HEK293 (cell line): ENCODE results near the gene ENAM.

Source experiments
- CTCF ChIA-PET: fragments of 350-600 bp; formaldehyde crosslinking; extraction: SDS; loops from one replicate; lab custom pipeline; 2021; ENCODE audit warnings: antibody characterized with exemption; lab: Yijun Ruan, JAX
- POLR2A ChIA-PET: fragments of 300-600 bp; formaldehyde crosslinking; extraction: SDS; loops from one replicate; lab custom pipeline; 2020; ENCODE audit warnings: antibody characterized with exemption, inconsistent platforms; lab: Yijun Ruan, JAX
- H3K27ac ChIP-seq: fragments of 200-500 bp; sonication (Bioruptor generic); 2 replicates; pipeline ENCODE4 v1.5.1; 2014; ENCODE audit warnings: low read depth, low read length, control low read depth, inconsistent platforms; ENCODE audit errors: extremely low read depth
- H3K36me3 ChIP-seq, 2 experiments: fragments of 200-500 bp in 1 of 2; sonication (Bioruptor generic) in 1 of 2; 1 replicate in 1 of 2; 2 replicates in 1 of 2; pipeline ENCODE4 v1.5.1; 2014 to 2017; ENCODE audit warnings: inconsistent platforms in 2 of 2, low read length in 2 of 2; ENCODE audit not compliant: control insufficient read depth in 2 of 2, insufficient read depth in 1 of 2
- H3K4me1 ChIP-seq: fragments of 200-500 bp; sonication (Bioruptor generic); 2 replicates; pipeline ENCODE4 v1.5.1; 2014; ENCODE audit warnings: mild to moderate bottlenecking, low read length, inconsistent platforms; ENCODE audit not compliant: control insufficient read depth, insufficient read depth
- H3K4me3 ChIP-seq: 2 replicates; pipeline ENCODE4 v1.5.1; 2011; ENCODE audit warnings: low read depth, mild to moderate bottlenecking, control low read depth, low read length, moderate library complexity
- H3K9me3 ChIP-seq: fragments of 200-500 bp; sonication (Bioruptor generic); 2 replicates; pipeline ENCODE4 v1.5.1; 2014; ENCODE audit warnings: low read depth, low read length, inconsistent platforms; ENCODE audit not compliant: control insufficient read depth, insufficient read depth
- AEBP2 ChIP-seq: fragments of 450-650 bp; formaldehyde crosslinking; IDR thresholded peaks from 2 replicates; pipeline ENCODE4 v1.5.1; 2016; ENCODE audit warnings: missing biosample characterization, missing genetic modification characterization, borderline replicate concordance
- FEZF1 ChIP-seq: fragments of 450-650 bp; formaldehyde crosslinking; IDR thresholded peaks from 2 replicates; pipeline ENCODE4 v1.5.1; 2016; ENCODE audit warnings: missing biosample characterization, missing genetic modification characterization
- HOXD13 ChIP-seq: sonication (generic); formaldehyde crosslinking; IDR thresholded peaks from 2 replicates; pipeline ENCODE4 v1.8.0; 2022; ENCODE audit warnings: missing genetic modification reagents, borderline replicate concordance
- KLF9 ChIP-seq: fragments of 450-650 bp; formaldehyde crosslinking; IDR thresholded peaks from 2 replicates; pipeline ENCODE4 v1.5.1; 2016; ENCODE audit warnings: missing biosample characterization, missing genetic modification characterization, low read depth
- OVOL3 ChIP-seq: fragments of 450-650 bp; formaldehyde crosslinking; IDR thresholded peaks from 2 replicates; pipeline ENCODE4 v1.5.1; 2016; ENCODE audit warnings: missing biosample characterization, missing genetic modification characterization
- PRDM6 ChIP-seq: fragments of 450-650 bp; formaldehyde crosslinking; IDR thresholded peaks from 2 replicates; pipeline ENCODE4 v1.5.1; 2017; ENCODE audit warnings: missing biosample characterization, missing genetic modification characterization
- SCRT1 ChIP-seq: fragments of 450-650 bp; formaldehyde crosslinking; IDR thresholded peaks from 2 replicates; pipeline ENCODE4 v1.5.1; 2016; ENCODE audit warnings: missing biosample characterization, missing genetic modification characterization, borderline replicate concordance
- SETDB1 ChIP-seq: IDR thresholded peaks from one replicate; pipeline ENCODE4 v1.6.1; 2017; ENCODE audit warnings: mild to moderate bottlenecking, low read length, moderate library complexity, mixed read lengths; ENCODE audit not compliant: insufficient read length
- SP7 ChIP-seq: fragments of 450-650 bp; formaldehyde crosslinking; IDR thresholded peaks from 2 replicates; pipeline ENCODE4 v1.5.1; 2016; ENCODE audit warnings: missing biosample characterization, missing genetic modification characterization
- YY2 ChIP-seq: fragments of 450-650 bp; formaldehyde crosslinking; IDR thresholded peaks from 2 replicates; pipeline ENCODE4 v1.5.1; 2016; ENCODE audit warnings: missing biosample characterization, missing genetic modification characterization
- ZNF132 ChIP-seq: fragments of 450-650 bp; formaldehyde crosslinking; IDR thresholded peaks from 2 replicates; pipeline ENCODE4 v1.5.1; 2017; ENCODE audit warnings: missing biosample characterization, missing genetic modification characterization, borderline replicate concordance
- ZNF2 ChIP-seq: fragments of 450-650 bp; formaldehyde crosslinking; IDR thresholded peaks from 2 replicates; pipeline ENCODE4 v1.5.1; 2016; ENCODE audit warnings: missing biosample characterization, missing genetic modification characterization
- ZNF239 ChIP-seq: fragments of 450-650 bp; formaldehyde crosslinking; IDR thresholded peaks from 2 replicates; pipeline ENCODE4 v1.5.1; 2016; ENCODE audit warnings: missing biosample characterization, missing genetic modification characterization
- ZNF311 ChIP-seq: fragments of 450-650 bp; formaldehyde crosslinking; IDR thresholded peaks from 2 replicates; pipeline ENCODE4 v1.5.1; 2017; ENCODE audit warnings: missing biosample characterization, missing genetic modification characterization, borderline replicate concordance
- ZNF391 ChIP-seq: fragments of 450-650 bp; formaldehyde crosslinking; IDR thresholded peaks from 2 replicates; pipeline ENCODE4 v1.5.1; 2016; ENCODE audit warnings: low read depth, missing biosample characterization, missing genetic modification characterization, borderline replicate concordance
- ZNF449 ChIP-seq: fragments of 450-650 bp; formaldehyde crosslinking; IDR thresholded peaks from 2 replicates; pipeline ENCODE4 v1.5.1; 2017; ENCODE audit warnings: missing biosample characterization, mild to moderate bottlenecking, missing genetic modification characterization, moderate library complexity
- ZNF555 ChIP-seq: fragments of 450-650 bp; formaldehyde crosslinking; conservative IDR thresholded peaks from 2 replicates; pipeline ENCODE4 v1.5.1; 2017; ENCODE audit warnings: missing biosample characterization, mild to moderate bottlenecking, missing genetic modification characterization, inconsistent platforms
- ZNF785 ChIP-seq: fragments of 450-650 bp; formaldehyde crosslinking; IDR thresholded peaks from 2 replicates; pipeline ENCODE4 v1.5.1; 2016; ENCODE audit warnings: missing biosample characterization, missing genetic modification characterization
- ZNF792 ChIP-seq: fragments of 450-650 bp; formaldehyde crosslinking; IDR thresholded peaks from 2 replicates; pipeline ENCODE4 v1.5.1; 2016; ENCODE audit warnings: missing biosample characterization, missing genetic modification characterization
- ZSCAN23 ChIP-seq: fragments of 450-650 bp; formaldehyde crosslinking; IDR thresholded peaks from 2 replicates; pipeline ENCODE4 v1.5.1; 2016; ENCODE audit warnings: missing biosample characterization, missing genetic modification characterization
- ZSCAN30 ChIP-seq: fragments of 450-650 bp; IDR thresholded peaks from 2 replicates; pipeline ENCODE4 v1.5.1; 2018; ENCODE audit warnings: missing biosample characterization, mild to moderate bottlenecking, missing genetic modification characterization, moderate library complexity

Gene ENAM

GRCh38 chr4:70624226-70624793, 4.2 kb upstream of the ENAM start:
- Histone ChIP-seq H3K27ac (no peak overlapping the region), H3K36me3 (no peaks in the 10 kb centered on the region), H3K9me3 (no peaks in the 10 kb centered on the region), H3K4me3 (no peak overlapping the region)
- POLR2A ChIA-PET = no interaction called here
- CTCF ChIA-PET = interaction anchor here (0.7 kb wide), 1 partner anchor 22 kb away, joined by 5 read pairs; no protein-coding TSS in a partner anchor
- TF ChIP-seq AEBP2 = no peak
- 0 out of 2 replicates have a peak, but pooled peaks have one; percentile 11 for TF ChIP-seq PRDM6 (tag by site-specific recombination)
- TF ChIP-seq, all 188 proteins: peak for 1
- no peaks in the 10 kb centered on the region for H3K4me1 ChIP-seq

GRCh38 chr4:70627620-70628019, 924 bp upstream of the ENAM start:
- Histone ChIP-seq H3K4me3 (no peak overlapping the region), H3K36me3 (no peaks in the 10 kb centered on the region), H3K9me3 (no peaks in the 10 kb centered on the region), H3K4me1 (no peaks in the 10 kb centered on the region), H3K27ac (no peak overlapping the region)
- CTCF ChIA-PET = no interaction called here
- POLR2A ChIA-PET = no interaction called here
- TF ChIP-seq YY2 (no peak), ZNF785 (tag by site-specific recombination) (no peak), SETDB1 (no peak), SCRT1 (no peak), SP7 (no peak), ZNF239 (tag by site-specific recombination) (no peak), ZSCAN23 (tag by site-specific recombination) (no peak), ZNF792 (no peak), ZNF311 (tag by site-specific recombination) (no peak), FEZF1 (tag by site-specific recombination) (no peak), HOXD13 (CRISPR knock-in tag) (no peak), OVOL3 (tag by site-specific recombination) (no peak), ZNF132 (tag by site-specific recombination) (no peak), ZNF555 (tag by site-specific recombination) (no peak), KLF9 (tag by site-specific recombination) (no peak)

GRCh38 chr4:70629469-70630090, 1.0 kb downstream of the ENAM start:
- Histone ChIP-seq H3K4me3 (no peak overlapping the region), H3K27ac (no peak overlapping the region), H3K36me3 (no peaks in the 10 kb centered on the region)
- ChIA-PET POLR2A (no interaction called here), CTCF (interaction anchor here (0.6 kb wide), 1 partner anchor 186 kb away, joined by 3 read pairs; no protein-coding TSS in a partner anchor)
- TF ChIP-seq ZSCAN30 (tag by site-specific recombination) (no peak), SP7 (no peak), ZNF449 (no peak), ZNF391 (tag by site-specific recombination) (no peak), ZNF2 (tag by site-specific recombination) (no peak)
- TF ChIP-seq, all 188 proteins: peak for 0
- no peaks in the 10 kb centered on the region for H3K9me3 ChIP-seq
- H3K4me1 ChIP-seq = no peaks in the 10 kb centered on the region
